Skeletal muscle satellite cell (primary cell): ENCODE data around the gene NLE1.
"Not testable (repeated sequence)": the region's sequence is repeated elsewhere in the genome, so short reads cannot be mapped to it uniquely, and the experiment has no call there.

ENCODE experiments used
- H3K27me3 ChIP-seq: 2 replicates; pipeline ENCODE4 v1.7.0; 2013; ENCODE audit warnings: low read length; ENCODE audit not compliant: control insufficient read depth, insufficient read depth
- H3K36me3 ChIP-seq: 2 replicates; pipeline ENCODE4 v1.7.0; 2013; ENCODE audit warnings: mild to moderate bottlenecking, control low read depth, low read length; ENCODE audit not compliant: insufficient read depth
- H3K4me1 ChIP-seq: 2 replicates; pipeline ENCODE4 v1.7.0; 2013; ENCODE audit warnings: low read length; ENCODE audit not compliant: control insufficient read depth, insufficient read depth
- H3K4me2 ChIP-seq: 2 replicates; pipeline ENCODE4 v1.7.0; 2013; ENCODE audit warnings: mild to moderate bottlenecking, low read length
- H3K4me3 ChIP-seq: 2 replicates; pipeline ENCODE4 v1.7.0; 2013; ENCODE audit warnings: low read length
- H3K9ac ChIP-seq: 2 replicates; pipeline ENCODE4 v1.7.0; 2013; ENCODE audit warnings: mild to moderate bottlenecking, low read depth, low read length, moderate library complexity
- H3K9me3 ChIP-seq: replicated peaks from 2 replicates; pipeline ENCODE4 v1.7.0; 2013; ENCODE audit warnings: mild to moderate bottlenecking, control low read depth, low read length

NLE1 gene

DNA sequence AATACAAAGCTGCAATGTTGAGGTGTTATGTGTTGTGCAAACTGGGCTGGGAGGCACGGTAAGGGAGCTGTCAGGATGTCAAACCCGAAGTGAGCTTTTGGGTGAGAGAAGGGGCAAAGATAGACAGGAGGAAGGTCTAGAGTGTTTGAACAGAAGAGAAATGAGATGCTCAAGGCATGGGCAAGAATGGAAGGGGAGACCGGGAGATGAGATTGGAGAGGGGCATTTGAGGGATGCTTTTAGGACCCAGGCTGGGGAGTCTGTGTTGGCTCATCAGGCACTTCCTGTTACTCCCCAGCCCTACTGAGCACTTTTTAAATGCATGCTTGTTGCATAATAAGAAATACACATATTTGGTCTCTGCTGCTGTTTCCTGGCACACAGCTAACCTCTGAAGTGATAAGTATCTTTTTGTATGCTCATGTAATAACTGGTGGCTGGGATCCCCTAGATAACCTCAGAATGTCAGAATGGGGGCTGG is 19.2 kb upstream of the NLE1 start:
- H3K4me3 ChIP-seq, result no peak overlapping the region
- no peak overlapping the region for H3K9ac ChIP-seq
- H3K4me2 ChIP-seq, result no peak overlapping the region
- H3K27me3 ChIP-seq, result peaks cover 42% of the 10 kb centered on the region
- H3K4me1 ChIP-seq, result no peaks in the 10 kb centered on the region
- no peaks in the 10 kb centered on the region for H3K36me3 ChIP-seq
- no peaks in the 10 kb centered on the region for H3K9me3 ChIP-seq

GRCh38 chr17:35160354-35161201 is 18.5 kb upstream of the NLE1 start:
- H3K4me1 ChIP-seq, result no peaks in the 10 kb centered on the region
- H3K4me2 ChIP-seq, result no peak overlapping the region
- no peak overlapping the region for H3K9ac ChIP-seq
- H3K4me3 ChIP-seq, result no peak overlapping the region
- H3K9me3 ChIP-seq, result no peaks in the 10 kb centered on the region
- H3K27me3 ChIP-seq, result peaks cover 40% of the 10 kb centered on the region
- H3K36me3 ChIP-seq, result no peaks in the 10 kb centered on the region

DNA sequence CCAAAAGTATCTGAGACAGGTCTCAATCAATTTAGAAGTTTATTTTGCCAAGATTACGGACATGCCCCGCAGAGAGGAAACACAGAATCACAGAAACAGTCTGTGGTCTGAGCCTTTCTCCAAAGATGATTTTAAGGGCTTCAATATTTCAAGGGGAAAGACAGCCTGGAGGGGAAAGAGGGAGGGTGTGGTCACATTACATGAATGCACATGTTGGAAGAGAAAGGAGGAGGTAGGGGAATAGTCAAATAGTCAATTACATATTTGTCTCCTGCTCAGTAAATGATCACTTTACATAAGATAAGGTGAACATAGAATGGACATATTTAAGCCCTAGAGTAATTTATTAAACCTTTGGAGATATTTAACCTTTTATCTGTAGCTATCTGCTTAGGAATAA is 17.8 kb upstream of the NLE1 start:
- H3K4me1 ChIP-seq, result no peaks in the 10 kb centered on the region

DNA sequence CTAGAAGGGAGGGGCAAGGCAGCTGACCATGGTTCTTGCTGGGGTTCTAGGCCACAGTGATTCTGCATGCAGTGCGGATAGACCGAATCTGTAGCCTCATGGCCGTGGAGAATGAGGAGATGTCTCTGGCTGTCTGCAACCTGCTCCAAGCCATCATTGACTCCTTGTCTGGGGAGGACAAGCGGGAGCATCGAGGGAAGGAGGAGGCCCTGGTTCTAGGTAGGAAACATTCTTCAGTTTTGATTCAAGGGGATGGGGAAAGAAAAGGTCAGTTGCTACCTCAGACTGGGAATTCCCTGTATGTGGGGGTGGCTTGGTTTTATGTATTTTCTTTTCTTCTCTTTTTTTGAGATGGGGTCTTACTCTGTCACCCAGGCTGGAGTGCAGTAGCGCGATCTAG is 13.1 kb upstream of the NLE1 start:
- Histone ChIP-seq H3K27me3 (peaks cover 38% of the 10 kb centered on the region), H3K9me3 (no peaks in the 10 kb centered on the region), H3K36me3 (no peaks in the 10 kb centered on the region), H3K4me1 (no peaks in the 10 kb centered on the region), H3K4me3 (no peak overlapping the region), H3K9ac (no peak overlapping the region), H3K4me2 (no peak overlapping the region)

More for the DNA sequence above, 17.8 kb upstream of the NLE1 start:
- Histone ChIP-seq H3K9me3 (no peaks in the 10 kb centered on the region), H3K4me2 (no peak overlapping the region), H3K4me3 (no peak overlapping the region), H3K27me3 (peaks cover 45% of the 10 kb centered on the region), H3K36me3 (no peaks in the 10 kb centered on the region), H3K9ac (no peak overlapping the region)

DNA sequence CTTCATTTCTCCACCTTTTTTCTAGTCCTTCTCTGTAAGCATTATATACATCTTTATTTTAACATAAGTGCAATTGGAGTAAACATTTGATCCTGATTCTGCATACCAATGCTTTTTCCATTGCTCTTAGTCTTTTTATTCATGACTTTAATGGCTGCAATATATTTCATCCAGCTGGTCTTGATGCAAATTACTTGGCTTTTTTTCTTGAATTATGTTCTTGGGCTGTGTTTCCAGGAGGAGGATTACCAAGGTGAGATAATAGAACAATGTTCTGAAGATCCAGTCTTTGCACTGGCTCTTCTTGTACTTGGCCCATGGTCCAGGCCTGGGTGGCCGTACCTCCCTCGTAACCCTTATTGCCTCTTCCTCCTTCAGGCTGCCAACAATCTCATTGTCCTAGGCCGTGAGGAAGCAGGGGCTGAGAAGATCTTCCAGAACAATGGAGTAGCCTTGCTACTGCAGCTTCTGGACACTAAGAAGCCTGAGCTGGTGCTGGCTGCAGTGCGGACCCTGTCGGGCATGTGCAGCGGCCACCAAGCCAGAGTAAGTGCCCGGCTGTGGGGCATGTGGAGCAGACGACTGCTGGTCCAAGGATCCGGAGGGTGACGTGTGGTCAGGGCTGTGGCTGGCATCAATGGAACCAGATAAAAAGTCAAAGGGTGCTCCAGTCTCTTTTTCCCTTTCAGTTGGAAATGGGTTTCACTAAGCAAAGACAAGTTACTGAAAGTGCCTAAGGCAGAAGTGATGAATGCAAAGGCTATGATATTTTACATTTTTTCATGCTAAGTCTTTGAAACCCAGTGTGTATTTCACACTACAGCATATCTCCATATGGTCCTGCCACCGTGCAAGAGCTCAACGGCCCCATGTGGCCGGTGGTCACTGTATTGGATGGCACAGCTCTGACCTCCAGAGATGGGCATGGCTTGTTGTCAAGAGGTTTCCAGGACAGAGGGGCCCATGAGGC is 12.4 kb upstream of the NLE1 start:
- Histone ChIP-seq H3K36me3 (no peaks in the 10 kb centered on the region), H3K9ac (no peak overlapping the region), H3K4me1 (no peaks in the 10 kb centered on the region), H3K27me3 (peaks cover 40% of the 10 kb centered on the region), H3K9me3 (no peaks in the 10 kb centered on the region), H3K4me3 (no peak overlapping the region), H3K4me2 (no peak overlapping the region)

DNA sequence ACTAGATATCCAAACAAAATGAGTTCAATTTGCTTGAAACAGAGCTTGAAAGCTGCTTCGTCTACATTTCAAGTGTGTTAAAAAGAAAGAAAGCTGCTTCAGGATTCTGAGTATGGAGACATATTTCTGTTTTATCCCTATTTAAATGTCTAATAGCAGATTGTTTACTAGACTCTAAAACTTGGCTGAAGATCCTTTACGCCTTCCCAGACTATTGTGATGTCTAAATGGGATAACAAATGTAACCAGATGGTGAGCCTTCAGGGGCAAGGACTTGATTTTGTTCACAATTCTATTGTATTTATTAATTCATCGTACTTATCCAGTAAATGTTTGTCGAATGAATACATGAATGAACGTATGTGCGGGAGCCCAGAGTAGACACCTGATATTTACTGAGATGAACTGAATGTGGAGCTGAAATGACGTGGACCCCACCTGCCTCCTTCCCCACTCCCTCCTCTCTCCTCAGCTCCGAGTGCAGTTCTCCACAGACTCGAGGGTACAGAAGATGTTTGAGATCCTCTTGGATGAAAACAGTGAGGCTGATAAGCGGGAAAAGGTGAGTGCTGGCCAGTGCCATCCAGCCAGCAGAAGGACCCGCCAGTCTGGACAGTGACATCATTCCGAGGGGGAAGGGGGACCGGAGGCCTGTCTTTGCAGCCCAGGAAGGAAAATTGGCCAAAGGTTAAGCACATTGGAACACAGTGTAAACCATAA is 10.5 kb upstream of the NLE1 start:
- Histone ChIP-seq H3K9ac (no peak overlapping the region), H3K4me2 (no peak overlapping the region), H3K9me3 (no peaks in the 10 kb centered on the region), H3K4me1 (no peaks in the 10 kb centered on the region), H3K27me3 (peaks cover 37% of the 10 kb centered on the region), H3K36me3 (no peaks in the 10 kb centered on the region), H3K4me3 (no peak overlapping the region)

DNA sequence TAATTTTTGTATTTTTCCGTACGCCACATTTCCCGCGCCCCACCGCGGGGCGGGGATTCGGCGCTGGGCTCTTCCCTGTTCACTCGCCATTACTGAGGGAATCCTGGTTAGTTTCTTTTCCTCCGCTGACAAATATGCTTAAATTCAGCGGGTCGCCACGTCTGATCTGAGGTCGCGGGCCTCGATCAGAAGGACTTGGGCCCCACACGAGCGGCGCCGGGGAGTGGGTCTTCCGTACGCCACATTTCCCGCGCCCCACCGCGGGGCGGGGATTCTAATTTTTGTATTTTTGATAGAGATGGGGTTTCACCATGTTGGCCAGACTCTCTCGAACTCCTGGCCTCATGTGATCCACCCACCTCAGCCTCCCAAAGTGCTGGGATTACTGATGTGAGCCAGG is 9.0 kb upstream of the NLE1 start:
- H3K27me3 ChIP-seq, result peaks cover 44% of the 10 kb centered on the region
- not testable (repeated sequence) for H3K4me1 ChIP-seq, H3K4me2 ChIP-seq, H3K9ac ChIP-seq, H3K4me3 ChIP-seq, H3K36me3 ChIP-seq, H3K9me3 ChIP-seq

- Histone ChIP-seq H3K27me3 (peaks cover 39% of the 10 kb centered on the region), H3K4me2 (no peak overlapping the region), H3K4me1 (no peaks in the 10 kb centered on the region)
Observed at GRCh38 chr17:35149941-35150340, 7.8 kb upstream of the NLE1 start.

GRCh38 chr17:35148144-35148543 is 6.0 kb upstream of the NLE1 start:
- no peak overlapping the region for H3K9ac ChIP-seq
- no peaks in the 10 kb centered on the region for H3K9me3 ChIP-seq
- peaks cover 26% of the 10 kb centered on the region for H3K27me3 ChIP-seq
- H3K4me1 ChIP-seq, result no peaks in the 10 kb centered on the region
- no peak overlapping the region for H3K4me3 ChIP-seq
- H3K36me3 ChIP-seq, result no peaks in the 10 kb centered on the region
- H3K4me2 ChIP-seq, result no peak overlapping the region

More at GRCh38 chr17:35149941-35150340, 7.8 kb upstream of the NLE1 start:
- no peak overlapping the region for H3K4me3 ChIP-seq
- no peaks in the 10 kb centered on the region for H3K36me3 ChIP-seq
- no peak overlapping the region for H3K9ac ChIP-seq
- no peaks in the 10 kb centered on the region for H3K9me3 ChIP-seq

- Histone ChIP-seq H3K9me3 (no peaks in the 10 kb centered on the region), H3K4me1 (no peaks in the 10 kb centered on the region), H3K4me2 (no peak within 1 kb of the TSS), H3K27me3 (peaks cover 22% of the 10 kb centered on the region), H3K4me3 (no peak within 1 kb of the TSS), H3K36me3 (no peaks in the 10 kb centered on the region), H3K9ac (no peak within 1 kb of the TSS)
Observed at GRCh38 chr17:35147375-35147905, 5.3 kb upstream of the NLE1 start, which contains the start of gene UNC45B. TSS of gene UNC45B (plus strand) at chr17:35147817. CDS start at chr17:35148264, 447 bp downstream.
